ENCODE results near the gene PIF1.

GRCh38 chr15:64774629-64775493 lies 50.6 kb downstream of the PIF1 start:
- TF ChIP-seq CTCF (optimal IDR thresholded peaks at IDR 0.05 in 1 of 3, IDR thresholded peaks at IDR 0.05 in 1 of 3, conservative IDR thresholded peaks at IDR 0.05 in 1 of 3; ENCODE audit: extremely low read depth in 1 of 3, insufficient read depth in 2 of 3, low read length in 3 of 3) = no peak
- peak; percentile 63 for TF ChIP-seq EZH2 (IDR thresholded peaks at IDR 0.05; ENCODE audit: low read length)
